Mucosa of descending colon (tissue), 3 donors: Measurements from ENCODE around the gene UGT1A9. TPM values are rescaled to one million over a fixed set of nuclear protein-coding genes. Genes with fewer than 3 reads are reported as not detected.

ENCODE experiments used
- ATAC-seq: fragments of 200-7000 bp; cut with Tn5 transposase; one replicate; pipeline ENCODE4 v1.9.1; 2020; ENCODE audit warnings: mild to moderate bottlenecking, moderate library complexity
- DNase-seq, 3 donors: peaks; one replicate each; pipeline ENCODE4 v3.0.0-alpha.2; 2020
- H3K36me3 ChIP-seq: fragments of 200-600 bp; one replicate; pipeline ENCODE4 v1.8.0; 2021; ENCODE audit warnings: low read depth, mild to moderate bottlenecking
- H3K4me1 ChIP-seq: fragments of 200-600 bp; one replicate; pipeline ENCODE4 v1.8.0; 2021; ENCODE audit warnings: low read depth, mild to moderate bottlenecking
- H3K4me3 ChIP-seq: fragments of 200-600 bp; one replicate; pipeline ENCODE4 v1.8.0; 2021; ENCODE audit warnings: mild to moderate bottlenecking
- H3K9me3 ChIP-seq: fragments of 200-600 bp; one replicate; pipeline ENCODE4 v1.8.0; 2021; ENCODE audit warnings: mild to moderate bottlenecking
- intact Hi-C, 2 donors: fragments of 100-400 bp; cut with DNase I in 1 of 2; cut with micrococcal nuclease in 1 of 2; formaldehyde crosslinking; loops; one replicate each; pipeline versions ENCODE4 v1.11.0 to v1.11.1; 2022; cut with DNase I, micrococcal nuclease
- total RNA-seq, 3 donors: library from RNA; stranded (reverse); fragmentation: NEBNext Ultra II Directional in 2 of 3; extraction: Animal tissue kit (Norgen Biotek cat#: 25700) in 2 of 3; gene quantifications; one replicate each; pipeline versions ENCODE4 v1.2.1 to v1.2.4, GENCODE V29; 2021 to 2023
- TF ChIP-seq, protein P1 (sequence below): fragments of 200-600 bp; IDR thresholded peaks from one replicate; pipeline ENCODE4 v1.8.0; 2022; ENCODE audit warnings: antibody characterized with exemption, mild to moderate bottlenecking
- donor health status: DM: no; HTN: no; CAD: no; lungs with moderate emphysema.
- donor health status: DM: no; HTN: no; CAD: no.
- donor health status: DM: no; HTN: yes; CAD: no.

The UGT1A9 gene
- total RNA-seq, 3 donors from 2014 or later: 3.6 to 11.4 (median 4.0) TPM

DNA sequence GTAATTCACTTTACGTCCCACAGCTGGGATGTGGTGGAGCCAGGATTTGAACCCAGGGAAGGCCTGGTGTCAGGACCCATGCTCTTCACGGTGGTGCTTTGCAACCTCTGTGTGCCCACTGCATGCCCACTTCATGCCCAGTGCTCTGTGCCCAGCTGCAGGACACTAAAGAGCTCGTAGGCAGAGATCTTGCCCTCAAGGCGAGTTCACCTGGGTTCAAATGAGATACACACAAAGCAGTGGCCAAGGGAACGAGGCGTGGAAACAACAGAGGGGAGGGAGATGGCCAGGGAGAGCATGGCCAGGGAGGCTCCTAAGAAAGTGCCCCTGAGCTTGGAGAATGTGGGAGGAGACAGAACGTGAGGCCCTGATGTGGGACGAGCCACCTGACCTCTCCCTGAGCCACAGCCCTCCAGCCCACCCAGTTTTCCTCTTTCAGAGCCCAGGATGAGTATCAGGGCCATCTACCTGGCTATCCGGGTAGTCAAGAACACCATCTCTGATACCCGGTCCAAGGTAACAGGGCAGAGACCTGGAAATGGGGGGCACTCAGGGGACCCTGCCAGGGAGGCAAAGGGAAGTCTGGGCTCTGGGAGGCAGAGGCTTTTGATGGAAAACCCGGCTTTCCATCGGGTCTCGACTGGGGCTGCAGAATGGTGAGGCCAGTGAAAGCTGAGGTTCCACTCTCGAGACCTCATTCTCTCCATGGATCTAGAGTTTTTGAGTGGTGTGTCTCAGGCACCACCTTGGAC is 126.8 kb downstream of the UGT1A9 start:
- no peaks in the 10 kb centered on the region for H3K36me3 ChIP-seq
- no peak for ATAC-seq
- H3K9me3 ChIP-seq: no peaks in the 10 kb centered on the region
- DNase-seq: no peak
- no peak overlapping the region for H3K4me3 ChIP-seq
- intact Hi-C loops: no loop called here
- TF ChIP-seq, protein P1, sequence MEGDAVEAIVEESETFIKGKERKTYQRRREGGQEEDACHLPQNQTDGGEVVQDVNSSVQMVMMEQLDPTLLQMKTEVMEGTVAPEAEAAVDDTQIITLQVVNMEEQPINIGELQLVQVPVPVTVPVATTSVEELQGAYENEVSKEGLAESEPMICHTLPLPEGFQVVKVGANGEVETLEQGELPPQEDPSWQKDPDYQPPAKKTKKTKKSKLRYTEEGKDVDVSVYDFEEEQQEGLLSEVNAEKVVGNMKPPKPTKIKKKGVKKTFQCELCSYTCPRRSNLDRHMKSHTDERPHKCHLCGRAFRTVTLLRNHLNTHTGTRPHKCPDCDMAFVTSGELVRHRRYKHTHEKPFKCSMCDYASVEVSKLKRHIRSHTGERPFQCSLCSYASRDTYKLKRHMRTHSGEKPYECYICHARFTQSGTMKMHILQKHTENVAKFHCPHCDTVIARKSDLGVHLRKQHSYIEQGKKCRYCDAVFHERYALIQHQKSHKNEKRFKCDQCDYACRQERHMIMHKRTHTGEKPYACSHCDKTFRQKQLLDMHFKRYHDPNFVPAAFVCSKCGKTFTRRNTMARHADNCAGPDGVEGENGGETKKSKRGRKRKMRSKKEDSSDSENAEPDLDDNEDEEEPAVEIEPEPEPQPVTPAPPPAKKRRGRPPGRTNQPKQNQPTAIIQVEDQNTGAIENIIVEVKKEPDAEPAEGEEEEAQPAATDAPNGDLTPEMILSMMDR: no peak
- H3K4me1 ChIP-seq: no peaks in the 10 kb centered on the region

DNA sequence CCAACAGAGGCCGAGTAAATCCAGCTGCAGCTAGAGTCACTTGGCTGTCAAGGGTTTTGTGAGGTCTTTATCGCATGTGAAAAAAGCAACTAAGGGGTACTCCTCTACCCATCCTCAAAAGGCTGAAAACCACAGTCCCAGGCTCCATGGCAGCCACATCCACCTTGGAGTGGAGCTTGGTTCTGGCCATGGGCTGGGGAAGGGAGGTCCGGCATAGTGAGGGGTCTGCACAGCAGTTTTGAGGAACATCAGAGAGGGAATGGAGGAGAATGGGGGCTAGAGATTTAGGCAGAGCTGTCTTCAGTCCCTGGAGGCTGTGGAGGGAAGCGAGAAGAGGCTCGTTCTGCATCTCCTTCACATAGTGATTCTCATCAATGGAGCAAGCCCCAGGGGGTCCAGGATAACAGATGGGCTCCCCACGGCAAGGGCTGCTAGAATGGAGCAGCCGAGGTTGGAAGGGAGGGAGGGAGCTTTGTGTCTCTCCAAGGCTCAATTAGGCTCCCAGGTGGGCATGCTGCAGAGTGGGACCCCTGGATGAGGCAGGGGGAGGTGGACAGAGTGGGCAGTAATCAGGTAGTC is 127.5 kb downstream of the UGT1A9 start:
- H3K9me3 ChIP-seq: no peaks in the 10 kb centered on the region
- intact Hi-C loops: no loop called here
- no peak overlapping the region for H3K4me3 ChIP-seq
- no peak for ATAC-seq
- H3K36me3 ChIP-seq: no peaks in the 10 kb centered on the region
- TF ChIP-seq, protein P1: no peak
- no peaks in the 10 kb centered on the region for H3K4me1 ChIP-seq
- no peak for DNase-seq

DNA sequence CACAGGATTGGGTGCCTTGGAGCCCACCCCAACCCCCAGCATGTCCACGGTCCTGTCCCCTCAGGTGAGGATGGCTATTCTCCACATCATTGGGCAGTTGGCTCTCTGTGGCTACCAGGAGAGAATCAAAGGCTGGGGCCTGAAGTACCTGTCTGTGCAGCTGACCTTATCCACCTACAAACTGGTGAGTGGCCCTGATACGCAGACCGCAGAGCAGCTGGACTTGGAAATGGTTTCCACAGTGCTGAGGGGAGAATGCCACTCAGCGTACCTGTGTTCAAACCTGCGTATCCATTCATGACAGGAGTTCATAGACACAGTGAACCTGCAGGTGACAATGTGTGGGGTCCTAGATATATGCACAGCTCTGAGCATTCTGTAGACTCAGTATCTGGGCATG is 128.0 kb downstream of the UGT1A9 start:
- DNase-seq: no peak
- intact Hi-C loops: no loop called here
- H3K4me1 ChIP-seq: no peaks in the 10 kb centered on the region
- TF ChIP-seq, protein P1: no peak
- H3K4me3 ChIP-seq: no peak overlapping the region
- no peaks in the 10 kb centered on the region for H3K36me3 ChIP-seq
- no peak for ATAC-seq
- H3K9me3 ChIP-seq: no peaks in the 10 kb centered on the region

DNA sequence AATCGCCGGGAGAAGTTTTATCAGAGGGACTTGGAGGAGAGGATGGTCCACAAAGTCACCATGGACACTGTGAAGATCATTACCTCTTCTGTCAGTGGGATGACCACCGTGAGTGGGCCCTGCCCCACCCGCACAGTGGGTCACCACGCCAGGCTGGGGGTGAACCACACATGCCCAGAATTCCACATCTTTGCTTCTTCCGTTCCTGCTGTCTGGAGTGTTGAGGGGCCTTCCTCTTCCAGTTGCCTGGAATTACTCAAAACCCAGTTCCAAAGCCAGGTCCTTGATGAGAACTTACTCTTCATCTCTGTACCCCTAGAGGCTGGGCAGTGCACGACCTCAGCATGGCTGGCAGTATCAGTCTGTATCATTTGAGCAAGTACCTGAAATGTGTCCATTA is 128.5 kb downstream of the UGT1A9 start:
- no peaks in the 10 kb centered on the region for H3K9me3 ChIP-seq
- TF ChIP-seq, protein P1: no peak
- no peak overlapping the region for H3K4me3 ChIP-seq
- no peaks in the 10 kb centered on the region for H3K36me3 ChIP-seq
- no peak for ATAC-seq
- H3K4me1 ChIP-seq: no peaks in the 10 kb centered on the region
- intact Hi-C loops: no loop called here
- no peak for DNase-seq

DNA sequence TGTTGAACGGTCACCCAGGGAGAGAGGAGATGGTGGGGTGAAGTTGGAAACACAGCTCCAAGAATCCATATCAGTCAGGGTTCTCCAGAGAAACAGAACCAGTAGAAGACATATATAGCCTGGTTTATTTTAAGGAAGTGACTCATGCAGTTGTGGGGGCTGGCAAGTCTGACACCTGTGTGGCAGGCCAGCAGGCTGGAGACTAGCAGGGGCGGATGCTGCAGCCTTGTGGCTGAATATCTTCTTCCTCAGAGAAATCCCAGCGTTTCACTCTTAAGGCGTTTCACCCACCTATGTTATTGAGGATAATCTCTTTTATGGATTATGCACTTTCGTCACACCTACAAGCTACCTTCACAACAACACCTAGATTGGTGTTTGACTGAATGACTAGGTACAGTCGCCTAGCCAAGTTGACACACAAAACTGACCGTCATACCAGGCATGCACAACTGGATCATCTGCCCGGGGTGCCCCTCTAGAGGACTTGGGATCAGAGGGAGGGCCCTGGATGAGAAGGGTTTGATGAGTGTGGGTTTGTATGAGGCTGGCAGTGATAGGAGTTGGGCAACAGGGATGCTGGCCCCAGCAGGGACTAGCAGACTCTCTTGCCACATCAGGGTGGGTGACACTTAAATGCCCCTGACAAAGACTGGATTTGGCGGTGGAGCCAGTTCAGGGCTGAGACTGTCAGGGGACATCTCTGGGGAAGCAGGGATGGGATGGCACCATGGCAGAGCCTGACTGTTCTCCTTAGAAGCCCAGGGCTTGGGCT is 129.8 kb downstream of the UGT1A9 start:
- H3K36me3 ChIP-seq: no peaks in the 10 kb centered on the region
- no peaks in the 10 kb centered on the region for H3K9me3 ChIP-seq
- H3K4me3 ChIP-seq: no peak overlapping the region
- intact Hi-C loops: no loop called here
- TF ChIP-seq, protein P1: no peak
- no peak for DNase-seq
- no peaks in the 10 kb centered on the region for H3K4me1 ChIP-seq
- ATAC-seq: no peak
